ENCODE measurements around the gene ALX3.
A peak's percentile ranks its signal among the peaks of the same experiment; 100 is the strongest.

The ALX3 gene

DNA sequence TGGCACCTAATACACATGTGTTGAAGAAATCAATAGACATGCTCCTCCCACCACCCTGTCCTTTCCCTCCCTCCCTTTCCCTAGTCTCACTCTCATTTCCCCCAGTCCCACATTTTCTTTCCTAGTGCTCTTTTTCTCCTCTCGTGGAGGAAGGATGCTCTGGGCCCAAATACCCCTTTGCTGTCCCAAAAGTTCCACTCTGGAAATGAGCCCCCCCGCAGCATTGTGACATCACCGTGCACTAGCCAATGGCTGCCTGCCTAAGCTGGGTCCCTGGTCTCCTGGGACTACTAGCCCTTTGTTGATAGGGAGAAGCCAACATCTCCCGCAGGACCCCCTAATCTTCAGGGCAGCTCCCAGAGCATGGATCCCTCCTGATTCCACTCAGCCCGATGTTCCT is 41.7 kb upstream of the ALX3 start, which contains the start of gene UBL4B:
Gene UBL4B (plus strand): TSS at position 301 of the 400 bp plus-strand sequence. CDS start 92 bp downstream, at position 393.
- no peak within 1 kb of the TSS for H3K4me3 ChIP-seq (ENCODE audit: low read length)
- TF ChIP-seq, protein P1, sequence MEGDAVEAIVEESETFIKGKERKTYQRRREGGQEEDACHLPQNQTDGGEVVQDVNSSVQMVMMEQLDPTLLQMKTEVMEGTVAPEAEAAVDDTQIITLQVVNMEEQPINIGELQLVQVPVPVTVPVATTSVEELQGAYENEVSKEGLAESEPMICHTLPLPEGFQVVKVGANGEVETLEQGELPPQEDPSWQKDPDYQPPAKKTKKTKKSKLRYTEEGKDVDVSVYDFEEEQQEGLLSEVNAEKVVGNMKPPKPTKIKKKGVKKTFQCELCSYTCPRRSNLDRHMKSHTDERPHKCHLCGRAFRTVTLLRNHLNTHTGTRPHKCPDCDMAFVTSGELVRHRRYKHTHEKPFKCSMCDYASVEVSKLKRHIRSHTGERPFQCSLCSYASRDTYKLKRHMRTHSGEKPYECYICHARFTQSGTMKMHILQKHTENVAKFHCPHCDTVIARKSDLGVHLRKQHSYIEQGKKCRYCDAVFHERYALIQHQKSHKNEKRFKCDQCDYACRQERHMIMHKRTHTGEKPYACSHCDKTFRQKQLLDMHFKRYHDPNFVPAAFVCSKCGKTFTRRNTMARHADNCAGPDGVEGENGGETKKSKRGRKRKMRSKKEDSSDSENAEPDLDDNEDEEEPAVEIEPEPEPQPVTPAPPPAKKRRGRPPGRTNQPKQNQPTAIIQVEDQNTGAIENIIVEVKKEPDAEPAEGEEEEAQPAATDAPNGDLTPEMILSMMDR (conservative IDR thresholded peaks at IDR 0.05; ENCODE audit: low read length), result no peak
- DNase-seq (ENCODE audit: low read depth), result no peak

DNA sequence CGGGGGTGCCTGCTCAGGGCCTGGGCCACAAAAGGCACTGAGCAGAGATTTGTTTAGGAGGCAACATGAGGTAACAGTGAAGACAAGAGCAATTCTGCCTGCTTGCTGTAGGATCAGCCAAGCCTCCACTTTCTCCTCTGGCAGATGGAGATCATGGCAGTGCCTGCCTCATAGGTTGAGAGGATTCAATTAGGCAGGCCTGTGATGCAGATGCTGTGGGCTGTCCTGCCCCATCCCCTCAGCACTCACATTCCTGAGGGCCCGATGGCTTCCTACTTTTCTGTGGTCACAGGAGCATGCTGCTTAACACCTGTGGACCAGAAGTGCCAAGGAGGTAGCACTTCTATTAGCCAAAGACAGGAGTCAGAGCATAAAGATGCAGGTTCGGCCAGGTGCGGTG is 40.6 kb upstream of the ALX3 start:
- TF ChIP-seq, protein P1 (conservative IDR thresholded peaks at IDR 0.05; ENCODE audit: low read length), result no peak
- DNase-seq (ENCODE audit: low read depth), result no peak
- H3K4me3 ChIP-seq (ENCODE audit: low read length), result no peak overlapping the region

DNA sequence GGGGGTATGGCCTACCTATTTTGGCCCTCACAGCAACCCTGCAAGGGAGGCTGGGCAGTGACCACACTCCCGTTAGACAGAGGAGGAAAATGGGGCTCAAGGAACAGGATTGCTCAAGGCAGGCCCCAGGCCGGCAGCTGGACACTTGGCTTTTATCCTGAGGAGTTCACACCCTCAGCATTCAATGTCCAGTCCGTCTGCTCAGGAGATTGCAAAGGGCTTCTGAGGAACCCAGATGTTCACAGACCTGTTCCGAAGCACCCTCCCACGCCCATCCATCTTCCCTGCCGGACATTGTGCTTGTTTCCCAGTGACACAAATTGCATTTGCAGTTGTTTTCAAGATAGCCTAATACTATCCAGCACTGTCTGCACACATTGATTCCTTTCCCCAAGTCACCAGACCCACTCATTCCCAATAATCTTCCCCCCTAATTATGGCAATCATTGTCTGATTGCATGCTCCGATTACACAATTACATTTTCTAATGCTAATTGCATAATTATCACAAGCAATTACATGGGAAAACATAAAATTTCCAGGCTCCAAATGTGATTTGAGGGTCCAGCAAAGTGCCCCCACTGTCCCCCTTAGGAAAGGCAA is 37.5 kb upstream of the ALX3 start:
- H3K4me3 ChIP-seq (ENCODE audit: low read length), result no peak overlapping the region
- TF ChIP-seq, protein P1 (conservative IDR thresholded peaks at IDR 0.05; ENCODE audit: low read length), result no peak
- no peak for DNase-seq (ENCODE audit: low read depth)

DNA sequence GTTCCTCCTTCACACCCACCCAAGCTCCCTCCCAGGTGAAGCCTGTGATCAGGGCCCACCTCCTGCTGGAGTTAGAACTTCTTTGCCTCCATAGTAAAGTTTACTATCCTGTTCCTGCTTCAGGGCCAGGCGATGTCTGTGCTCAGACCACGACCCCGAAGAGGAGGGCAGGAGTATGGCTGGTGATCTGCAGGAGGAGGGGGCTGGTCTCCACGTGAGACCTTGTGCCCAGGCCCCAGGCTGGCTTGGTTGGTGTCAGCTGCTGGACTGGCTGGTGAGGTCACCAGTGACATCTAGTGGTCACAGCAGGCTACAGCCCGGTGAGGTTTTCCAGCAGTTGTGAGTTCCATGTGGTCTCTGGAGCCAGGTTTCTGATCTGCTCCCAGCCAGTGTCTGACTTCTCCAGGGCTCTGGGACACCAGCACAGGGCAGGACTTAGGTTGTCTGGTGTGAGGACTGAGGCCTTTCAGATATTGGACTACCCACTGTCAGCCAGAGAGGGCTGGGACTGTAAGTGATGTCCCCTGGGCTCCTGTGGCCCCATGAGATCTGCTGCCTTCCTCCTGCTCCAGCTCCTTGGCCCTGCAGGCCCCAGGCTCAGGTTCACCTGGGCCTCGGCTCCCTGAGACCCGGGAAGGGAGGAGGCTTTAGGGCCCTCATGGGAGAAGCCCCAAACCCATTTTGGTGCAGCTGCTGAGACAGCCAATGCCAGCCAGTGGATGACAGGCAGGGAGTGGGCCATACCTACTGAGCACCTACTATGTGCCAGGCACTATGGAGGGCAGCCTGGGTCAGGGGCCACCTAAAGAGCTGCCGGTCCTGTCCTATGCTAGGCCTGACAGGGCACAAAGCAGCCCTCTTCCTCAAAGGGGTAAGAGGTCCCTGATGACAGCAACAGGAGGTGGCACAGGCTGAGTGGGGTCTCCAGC is 35.8 kb upstream of the ALX3 start:
- no peak overlapping the region for H3K4me3 ChIP-seq (ENCODE audit: low read length)
- TF ChIP-seq, protein P1 (conservative IDR thresholded peaks at IDR 0.05; ENCODE audit: low read length), result peak; percentile 97
- DNase-seq (ENCODE audit: low read depth), result peak; percentile 65

DNA sequence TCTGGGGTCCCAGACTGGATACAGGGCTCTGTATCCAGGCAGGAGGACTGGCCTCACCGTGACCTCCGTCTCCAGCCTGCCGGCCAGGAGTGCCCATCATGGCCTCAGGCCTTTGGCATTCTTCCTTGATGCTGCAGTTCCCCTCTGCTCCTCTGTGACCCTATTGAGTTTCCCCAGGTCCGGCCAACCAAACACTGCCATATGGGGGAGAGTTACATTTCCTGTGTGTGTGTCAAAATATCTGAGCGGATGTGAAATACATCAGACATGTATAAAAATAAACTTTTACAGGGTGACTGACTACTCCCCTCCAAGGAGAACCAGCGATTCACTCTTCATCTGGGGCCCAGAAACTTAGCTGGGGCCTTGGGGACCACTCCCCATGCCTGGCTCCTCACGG is 31.6 kb upstream of the ALX3 start:
- TF ChIP-seq, protein P1 (conservative IDR thresholded peaks at IDR 0.05; ENCODE audit: low read length), result no peak
- no peak for DNase-seq (ENCODE audit: low read depth)
- H3K4me3 ChIP-seq (ENCODE audit: low read length), result no peak overlapping the region

DNA sequence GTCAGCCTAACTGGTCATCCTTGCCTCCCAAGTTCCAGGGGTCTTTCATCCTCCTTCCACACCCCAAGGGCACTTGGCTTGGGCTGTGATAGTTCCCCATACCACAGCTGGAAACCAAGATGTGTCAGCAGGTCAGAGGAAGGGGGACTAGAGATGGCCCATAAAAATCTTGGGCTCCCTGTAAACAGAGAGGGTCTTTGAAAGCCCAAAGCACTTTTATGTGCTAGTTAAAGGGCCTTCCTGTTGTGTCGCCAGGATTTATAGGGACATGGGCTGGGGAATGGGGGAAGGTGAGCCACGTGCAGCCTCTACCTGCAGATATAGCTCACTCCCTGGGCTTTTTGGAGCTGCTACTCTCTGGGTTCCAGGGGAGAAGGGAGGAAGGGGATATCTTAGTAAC is 29.9 kb upstream of the ALX3 start:
- no peak for DNase-seq (ENCODE audit: low read depth)
- TF ChIP-seq, protein P1 (conservative IDR thresholded peaks at IDR 0.05; ENCODE audit: low read length), result no peak
- no peak overlapping the region for H3K4me3 ChIP-seq (ENCODE audit: low read length)

All from AG10803 (cell line).